ENCODE measurements around the gene ISG20L2. TPM values are rescaled to one million over a fixed set of nuclear protein-coding genes. Genes with fewer than 3 reads are reported as not detected.

ISG20L2 gene
- polyA plus RNA-seq, 2 of the 4 experiments (the other 2 are of a cell fraction) = 29.6 to 42.5 TPM

DNA sequence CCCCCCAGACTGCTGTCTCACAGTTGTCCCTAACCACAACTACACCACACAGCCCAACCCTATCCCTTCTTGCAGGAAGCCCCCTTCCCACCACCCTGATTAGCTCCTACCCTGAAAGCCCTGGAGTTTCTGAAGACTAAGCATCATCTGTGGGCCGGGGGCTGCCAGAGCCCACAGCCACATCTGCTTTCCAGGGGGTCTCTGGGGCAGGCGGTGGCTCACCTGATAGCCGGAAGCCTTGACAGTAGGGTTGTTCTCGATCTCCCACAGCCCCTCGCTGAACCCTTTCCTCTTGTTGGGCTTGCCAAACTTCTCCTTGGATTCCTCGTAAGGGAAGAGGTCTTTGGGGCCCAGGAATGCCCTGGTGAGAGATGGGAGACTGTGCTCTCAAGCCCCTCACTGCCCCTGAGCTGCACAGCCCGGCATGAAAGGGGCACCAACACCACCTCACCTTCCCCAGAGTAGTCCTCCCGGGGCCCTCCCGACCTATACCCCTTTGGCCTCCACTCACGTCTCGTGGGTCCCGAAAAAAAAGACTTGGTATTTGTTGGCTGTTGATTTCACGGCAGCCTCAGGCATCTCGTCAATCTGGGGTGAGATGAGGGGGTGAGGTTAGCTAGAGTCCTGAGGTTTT is 16.3 kb upstream of the ISG20L2 start:
- Histone ChIP-seq H3K9me3 (no peaks in the 10 kb centered on the region), H3K4me3 (no peak overlapping the region), H3K27ac (peak overlapping the region; percentile 99 to 100; a peak in 3 of 6 replicates), H3K4me2 (peak overlapping the region; percentile 92; the same call in 2 of the 3 replicates), H3K4me1 (peaks cover 53% of the 10 kb centered on the region)
- CTCF ChIA-PET = interaction anchor here (0.9 to 10.5 kb wide), 5 partner anchors 19 to 147 kb away, joined by 3 to 130 read pairs (median 5); partner anchors contain the start of genes ISG20L2 and METTL25B
- ATAC-seq (no peak), DNase-seq (ENCODE audit: low read depth in 1 of 2, low spot score in 1 of 2) (no peak), FAIRE-seq (no peak)
- POLR2A ChIA-PET = interaction anchor here (0.7 kb wide), 1 partner anchor 188 kb away, joined by 4 read pairs; no protein-coding TSS in a partner anchor
- WGBS (ENCODE audit: missing lambda C conversion rate) = 83% methylated on average over 14 of the region's 14 CpGs
- TF ChIP-seq JUNB (IDR thresholded peaks at IDR 0.05) (no peak), CBX8 (IDR thresholded peaks at IDR 0.05) (no peak), EP300 (IDR thresholded peaks at IDR 0.05) (no peak), NR3C1 (IDR thresholded peaks at IDR 0.05) (no peak), CHD4 (IDR thresholded peaks at IDR 0.05; ENCODE audit: borderline replicate concordance) (no peak), RCOR1 (IDR thresholded peaks at IDR 0.05; ENCODE audit: low read depth, low read length) (no peak), POLR2A (IDR thresholded peaks at IDR 0.05; ENCODE audit: low read length) (no peak), PBX3 (IDR thresholded peaks at IDR 0.05) (no peak), NPAS2 (CRISPR knock-in tag; IDR thresholded peaks at IDR 0.05; ENCODE audit: borderline replicate concordance) (no peak), TFCP2L1 (CRISPR knock-in tag; IDR thresholded peaks at IDR 0.05) (no peak)
- TF ChIP-seq, protein P1, sequence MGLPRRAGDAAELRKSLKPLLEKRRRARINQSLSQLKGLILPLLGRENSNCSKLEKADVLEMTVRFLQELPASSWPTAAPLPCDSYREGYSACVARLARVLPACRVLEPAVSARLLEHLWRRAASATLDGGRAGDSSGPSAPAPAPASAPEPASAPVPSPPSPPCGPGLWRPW (IDR thresholded peaks at IDR 0.05) = no peak
- TF ChIP-seq, protein P2, sequence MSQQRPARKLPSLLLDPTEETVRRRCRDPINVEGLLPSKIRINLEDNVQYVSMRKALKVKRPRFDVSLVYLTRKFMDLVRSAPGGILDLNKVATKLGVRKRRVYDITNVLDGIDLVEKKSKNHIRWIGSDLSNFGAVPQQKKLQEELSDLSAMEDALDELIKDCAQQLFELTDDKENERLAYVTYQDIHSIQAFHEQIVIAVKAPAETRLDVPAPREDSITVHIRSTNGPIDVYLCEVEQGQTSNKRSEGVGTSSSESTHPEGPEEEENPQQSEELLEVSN (IDR thresholded peaks at IDR 0.05; ENCODE audit: borderline replicate concordance, low read depth) = no peak
- TF ChIP-seq, protein P3, sequence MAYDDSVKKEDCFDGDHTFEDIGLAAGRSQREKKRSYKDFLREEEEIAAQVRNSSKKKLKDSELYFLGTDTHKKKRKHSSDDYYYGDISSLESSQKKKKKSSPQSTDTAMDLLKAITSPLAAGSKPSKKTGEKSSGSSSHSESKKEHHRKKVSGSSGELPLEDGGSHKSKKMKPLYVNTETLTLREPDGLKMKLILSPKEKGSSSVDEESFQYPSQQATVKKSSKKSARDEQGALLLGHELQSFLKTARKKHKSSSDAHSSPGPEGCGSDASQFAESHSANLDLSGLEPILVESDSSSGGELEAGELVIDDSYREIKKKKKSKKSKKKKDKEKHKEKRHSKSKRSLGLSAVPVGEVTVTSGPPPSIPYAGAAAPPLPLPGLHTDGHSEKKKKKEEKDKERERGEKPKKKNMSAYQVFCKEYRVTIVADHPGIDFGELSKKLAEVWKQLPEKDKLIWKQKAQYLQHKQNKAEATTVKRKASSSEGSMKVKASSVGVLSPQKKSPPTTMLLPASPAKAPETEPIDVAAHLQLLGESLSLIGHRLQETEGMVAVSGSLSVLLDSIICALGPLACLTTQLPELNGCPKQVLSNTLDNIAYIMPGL (CRISPR knock-in tag; IDR thresholded peaks at IDR 0.05; ENCODE audit: borderline replicate concordance) = no peak

- H3K27ac ChIP-seq = peak overlapping the region in 1 of 2 experiments; percentile 100; a peak in 3 of 6 replicates
- 40% methylated on average over 3 of the region's 12 CpGs for WGBS (ENCODE audit: missing lambda C conversion rate)
- peaks cover 55% of the 10 kb centered on the region for H3K4me1 ChIP-seq
- no peaks in the 10 kb centered on the region for H3K9me3 ChIP-seq
- ChIA-PET POLR2A (interaction anchor here (0.7 to 1.7 kb wide), 2 partner anchors 16 to 189 kb away, joined by 4 to 7 read pairs; partner anchors contain the start of genes ISG20L2 and METTL25B), CTCF (interaction anchor here (2.4 to 10.5 kb wide), 2 partner anchors 18 to 55 kb away, joined by 8 to 130 read pairs; partner anchors contain the start of genes ISG20L2 and METTL25B)
- no peak overlapping the region for H3K4me3 ChIP-seq
- TF ChIP-seq JUN (IDR thresholded peaks at IDR 0.05) = peak in 1 of 2 experiments; percentile 19; a peak in 1 of 5 replicates
- TF ChIP-seq RFX5 (IDR thresholded peaks at IDR 0.05) = no peak
- no peak for TF ChIP-seq RCOR1 (IDR thresholded peaks at IDR 0.05; ENCODE audit: low read depth, low read length)
- FAIRE-seq (no peak), ATAC-seq (no peak), DNase-seq (ENCODE audit: low read depth in 1 of 2, low spot score in 1 of 2) (no peak)
- H3K4me2 ChIP-seq = no peak overlapping the region
Measured at GRCh38 chr1:156744344-156744743, 15.8 kb upstream of the ISG20L2 start.

- Histone ChIP-seq H3K4me3 (no peak overlapping the region), H3K4me2 (no peak overlapping the region), H3K27ac (peak overlapping the region in 1 of 2 experiments; percentile 21; a peak in 2 of 6 replicates), H3K4me1 (peaks cover 48% of the 10 kb centered on the region), H3K9me3 (no peaks in the 10 kb centered on the region)
- CTCF ChIA-PET = interaction anchor here (0.6 to 10.5 kb wide), 3 partner anchors 17 to 1487 kb away, joined by 3 to 130 read pairs (median 3); partner anchors contain the start of genes ISG20L2 and METTL25B
- WGBS (ENCODE audit: missing lambda C conversion rate) = 89% methylated on average over 14 of the region's 14 CpGs
- FAIRE-seq (no peak), DNase-seq (ENCODE audit: low read depth in 1 of 2, low spot score in 1 of 2) (no peak), ATAC-seq (no peak)
- POLR2A ChIA-PET = interaction anchor here (1.7 to 3.5 kb wide), 2 partner anchors 8 to 15 kb away, joined by 7 to 50 read pairs; partner anchors contain the start of genes HDGF, ISG20L2 and METTL25B
- no peak for TF ChIP-seq KDM1A (IDR thresholded peaks at IDR 0.05; ENCODE audit: low read depth)
- no peak for TF ChIP-seq HDAC2 (IDR thresholded peaks at IDR 0.05)
- no peak for TF ChIP-seq GATA3 (IDR thresholded peaks at IDR 0.05; ENCODE audit: borderline replicate concordance)
- TF ChIP-seq SREBF2 (IDR thresholded peaks at IDR 0.05) = no peak
- TF ChIP-seq RARB (CRISPR knock-in tag; IDR thresholded peaks at IDR 0.05) = no peak
- TF ChIP-seq BHLHE40 (IDR thresholded peaks at IDR 0.05; ENCODE audit: low read depth, low read length) = no peak
- TF ChIP-seq PHF8 (IDR thresholded peaks at IDR 0.05; ENCODE audit: borderline replicate concordance, low read depth) = no peak
- no peak for TF ChIP-seq FOSL2 (IDR thresholded peaks at IDR 0.05)
- TF ChIP-seq FOSL2 (CRISPR knock-in tag; IDR thresholded peaks at IDR 0.05) = no peak
- TF ChIP-seq PBX3 (IDR thresholded peaks at IDR 0.05) = no peak
Measured at GRCh38 chr1:156743367-156744302, 15.1 kb upstream of the ISG20L2 start.

Data from A549 (cell line).